NCI-H446 (cell line): Measurements from ENCODE around the gene SLC7A14.
A peak's percentile ranks its signal among the peaks of the same experiment; 100 is the strongest.

Source experiments
- DNase-seq, 2 experiments: peaks; one replicate each; lab custom pipeline; 2025; lab: John Stamatoyannopoulos, UW

SLC7A14 gene

GRCh38 chr3:170470063-170471016 is 115.5 kb downstream of the SLC7A14 start:
- peak; percentile 36 to 56 for DNase-seq

- peak; percentile 33 to 80 for DNase-seq
Measured at GRCh38 chr3:170469151-170470062, 116.5 kb downstream of the SLC7A14 start.

GRCh38 chr3:170467571-170468147 is 118.2 kb downstream of the SLC7A14 start:
- no peak for DNase-seq

- DNase-seq = no peak
Measured at GRCh38 chr3:170467007-170467406, 118.9 kb downstream of the SLC7A14 start.

GRCh38 chr3:170465955-170466354 is 119.9 kb downstream of the SLC7A14 start:
- DNase-seq = no peak

- no peak for DNase-seq
Measured at GRCh38 chr3:170463011-170463410, 122.9 kb downstream of the SLC7A14 start.

GRCh38 chr3:170458285-170458684 is 127.6 kb downstream of the SLC7A14 start:
- no peak for DNase-seq

- DNase-seq = no peak
Measured at GRCh38 chr3:170454509-170454908, 131.4 kb downstream of the SLC7A14 start.

- DNase-seq = no peak
Measured at GRCh38 chr3:170450039-170450438, 135.8 kb downstream of the SLC7A14 start.

- no peak for DNase-seq
Measured at GRCh38 chr3:170448584-170448983, 137.3 kb downstream of the SLC7A14 start.

- DNase-seq = no peak
Measured at GRCh38 chr3:170443457-170443856, 142.4 kb downstream of the SLC7A14 start.

GRCh38 chr3:170442947-170443346 is 142.9 kb downstream of the SLC7A14 start:
- DNase-seq = no peak

- DNase-seq = no peak
Measured at GRCh38 chr3:170441412-170441811, 144.5 kb downstream of the SLC7A14 start.

GRCh38 chr3:170440344-170440743 is 145.5 kb downstream of the SLC7A14 start:
- no peak for DNase-seq

- no peak for DNase-seq
Measured at GRCh38 chr3:170438836-170439235, 147.0 kb downstream of the SLC7A14 start.

GRCh38 chr3:170437696-170438407 is 148.0 kb downstream of the SLC7A14 start:
- DNase-seq = no peak

GRCh38 chr3:170437176-170437575 is 148.7 kb downstream of the SLC7A14 start:
- no peak for DNase-seq

GRCh38 chr3:170436697-170437096 is 149.2 kb downstream of the SLC7A14 start:
- no peak for DNase-seq

GRCh38 chr3:170432416-170432815 is 153.5 kb downstream of the SLC7A14 start:
- DNase-seq = no peak

GRCh38 chr3:170431054-170431453 is 154.8 kb downstream of the SLC7A14 start:
- DNase-seq = no peak

GRCh38 chr3:170429050-170429449 is 156.8 kb downstream of the SLC7A14 start:
- DNase-seq = no peak

- no peak for DNase-seq
Measured at GRCh38 chr3:170428095-170428494, 157.8 kb downstream of the SLC7A14 start.
